ENCODE measurements around the gene CNTNAP2. TPM values are rescaled to one million over a fixed set of nuclear protein-coding genes. Genes with fewer than 3 reads are reported as not detected.
"Not testable (repeated sequence)": the region's sequence is repeated elsewhere in the genome, so short reads cannot be mapped to it uniquely, and the experiment has no call there.

The CNTNAP2 gene
- total RNA-seq, 1 donor, result 0.54 TPM

DNA sequence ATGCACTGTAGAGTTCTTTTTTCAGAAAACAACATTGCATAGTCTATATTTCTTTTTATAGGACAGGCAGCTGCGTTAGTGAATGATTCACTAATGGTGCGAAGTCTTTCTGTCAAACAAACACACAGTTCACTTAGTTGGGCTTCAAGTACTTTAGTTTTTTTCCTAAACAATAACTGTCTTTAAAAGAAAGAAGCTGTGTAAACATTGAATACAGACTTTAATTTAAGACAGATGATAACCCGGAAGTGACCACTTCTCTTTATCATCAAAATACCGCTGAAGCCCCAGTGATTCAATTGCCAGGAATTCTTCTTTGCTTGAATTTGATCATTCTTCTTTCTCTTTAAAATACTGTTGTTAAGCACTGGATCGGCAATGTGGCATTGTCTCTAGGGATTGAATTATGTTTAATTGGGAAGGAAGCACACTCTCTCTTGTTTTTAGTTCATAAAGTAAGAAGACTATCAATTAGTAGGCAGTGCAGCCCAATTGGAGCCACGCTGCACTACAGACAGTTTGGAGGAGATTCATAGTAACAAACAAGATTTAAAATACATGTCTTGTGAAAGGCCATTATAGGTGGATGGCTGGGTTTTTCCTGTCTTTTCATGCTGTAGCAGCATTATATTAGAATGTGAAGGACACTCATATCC, 30.4 kb downstream of the CNTNAP2 start:
- no peak for DNase-seq (ENCODE audit: low read depth in 2 of 3, low spot score in 2 of 3)

DNA sequence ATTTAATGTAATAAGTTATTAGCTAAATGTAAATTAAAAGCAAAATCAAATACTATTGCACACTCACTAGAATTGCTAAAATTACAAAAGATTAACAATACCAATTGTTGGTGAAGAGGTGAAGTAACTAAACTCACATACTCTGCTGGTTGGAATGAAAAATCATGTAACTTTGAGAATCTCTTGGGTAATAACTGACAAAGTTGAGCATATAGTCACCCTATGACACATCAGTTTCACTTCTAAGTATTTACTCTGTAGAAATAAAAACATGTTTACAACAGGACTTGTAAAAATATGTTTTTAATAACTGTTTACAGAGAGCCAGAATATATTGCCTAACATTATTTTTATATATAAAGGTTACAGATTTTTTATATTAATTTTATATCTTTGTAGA, 33.6 kb downstream of the CNTNAP2 start:
- no peak for DNase-seq (ENCODE audit: low read depth in 2 of 3, low spot score in 2 of 3)

- DNase-seq (ENCODE audit: low read depth in 2 of 3, low spot score in 2 of 3), result no peak
Measured at GRCh38 chr7:146172112-146172511, 55.5 kb downstream of the CNTNAP2 start.

- DNase-seq (ENCODE audit: low read depth in 2 of 3, low spot score in 2 of 3), result no peak
Measured at GRCh38 chr7:146175716-146176115, 59.1 kb downstream of the CNTNAP2 start.

- no peak for DNase-seq (ENCODE audit: low read depth in 2 of 3, low spot score in 2 of 3)
Measured at GRCh38 chr7:146176860-146177259, 60.3 kb downstream of the CNTNAP2 start.

GRCh38 chr7:146177301-146177700, 60.7 kb downstream of the CNTNAP2 start:
- no peak for DNase-seq (ENCODE audit: low read depth in 2 of 3, low spot score in 2 of 3)

DNA sequence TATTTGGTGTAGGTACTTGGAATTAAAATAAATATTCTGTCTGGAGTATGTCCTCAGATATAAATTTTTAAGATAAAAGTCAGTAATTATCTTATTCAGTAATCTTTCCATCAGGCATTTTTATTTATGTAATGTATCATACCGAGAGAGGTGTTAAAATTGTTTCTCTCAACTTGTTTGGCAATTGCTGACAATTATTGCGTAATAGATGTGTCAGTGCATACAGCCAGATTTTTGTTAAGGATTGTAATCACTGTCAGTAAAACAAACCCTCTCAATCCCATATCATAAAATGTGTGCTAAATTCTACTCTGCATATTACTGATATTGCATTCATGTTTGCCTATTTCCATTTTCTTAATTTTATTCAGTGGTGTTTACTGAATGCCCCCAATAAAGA, 69.2 kb downstream of the CNTNAP2 start:
- no peak for DNase-seq (ENCODE audit: low read depth in 2 of 3, low spot score in 2 of 3)

DNA sequence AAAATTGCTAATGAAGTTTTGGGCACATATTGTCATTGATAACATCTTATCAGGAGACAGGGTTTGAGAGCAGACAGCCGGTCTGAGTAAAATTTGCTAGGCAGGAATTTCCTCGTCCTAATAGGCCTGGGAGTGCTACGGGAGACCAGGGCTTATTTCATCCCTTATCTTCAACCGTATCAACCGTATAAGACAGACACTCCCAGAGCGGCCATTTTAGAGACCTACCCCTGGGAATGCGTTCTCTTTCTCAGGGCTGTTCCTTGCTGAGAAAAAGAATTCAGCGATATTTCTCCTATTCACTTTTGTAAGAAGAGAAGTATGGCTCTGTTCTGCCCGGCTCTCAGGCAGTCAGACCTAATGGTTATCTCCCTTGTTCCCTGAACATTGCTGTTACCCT, 74.8 kb downstream of the CNTNAP2 start:
- DNase-seq (ENCODE audit: low read depth in 2 of 3, low spot score in 2 of 3), result not testable (repeated sequence)

DNA sequence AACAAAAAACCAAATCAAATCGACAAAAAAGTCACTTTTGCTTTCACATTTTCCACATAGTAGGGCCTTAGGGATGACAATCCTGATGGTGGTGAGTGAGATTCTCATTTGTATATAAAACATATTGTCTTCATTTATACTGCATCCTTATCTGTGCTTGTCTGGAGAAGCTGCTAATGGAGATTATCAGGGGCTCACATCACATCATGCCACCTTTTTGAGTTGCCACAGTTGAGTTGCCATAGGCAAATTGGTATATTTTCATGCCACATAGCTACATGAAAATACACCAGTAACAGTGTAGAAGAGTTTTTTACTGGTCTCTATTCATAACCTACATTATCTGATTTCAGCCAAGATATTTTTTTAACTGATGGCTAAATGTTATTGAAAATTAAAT, 85.3 kb downstream of the CNTNAP2 start:
- DNase-seq (ENCODE audit: low read depth in 2 of 3, low spot score in 2 of 3), result no peak

DNA sequence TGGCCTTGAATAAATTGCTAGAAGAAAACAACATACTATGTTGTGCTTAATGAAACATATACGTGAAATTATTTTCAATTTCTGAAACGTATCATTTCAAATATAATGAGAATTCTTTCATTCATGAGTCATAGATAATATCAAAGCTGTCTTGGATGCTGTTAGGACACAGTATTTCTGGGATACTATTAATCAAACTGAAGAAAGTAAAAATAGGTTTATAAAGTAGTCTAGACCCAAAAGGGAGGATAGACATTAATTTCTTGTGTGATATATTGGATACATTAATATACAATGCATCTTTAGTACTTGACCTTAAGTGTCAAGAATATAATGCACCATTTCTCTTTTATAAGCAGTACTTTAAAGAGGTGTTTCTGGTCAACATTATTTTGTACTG, 89.7 kb downstream of the CNTNAP2 start:
- DNase-seq (ENCODE audit: low read depth in 2 of 3, low spot score in 2 of 3), result no peak

- no peak for DNase-seq (ENCODE audit: low read depth in 2 of 3, low spot score in 2 of 3)
Measured at GRCh38 chr7:146208492-146208891, 91.9 kb downstream of the CNTNAP2 start.

DNA sequence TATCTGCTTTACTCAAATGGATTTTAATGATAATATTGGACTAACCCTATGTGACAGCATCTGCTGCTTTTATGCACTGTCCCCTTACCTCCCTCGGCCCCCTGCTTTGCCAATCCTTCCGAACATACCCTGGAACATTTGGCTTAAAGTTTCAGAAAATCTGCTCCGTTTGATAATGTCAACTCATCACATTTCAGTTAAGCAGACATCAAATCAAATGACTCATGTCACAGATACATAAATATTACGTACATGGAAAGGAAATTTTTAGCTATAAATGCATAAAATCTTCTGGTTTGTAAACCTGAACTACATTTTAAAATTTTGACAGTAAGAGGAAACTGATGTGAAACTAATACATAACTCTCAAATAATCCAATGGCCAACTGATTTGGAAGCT, 98.2 kb downstream of the CNTNAP2 start:
- no peak for DNase-seq (ENCODE audit: low read depth in 2 of 3, low spot score in 2 of 3)

- no peak for DNase-seq (ENCODE audit: low read depth in 2 of 3, low spot score in 2 of 3)
Measured at GRCh38 chr7:146216396-146217041, 99.9 kb downstream of the CNTNAP2 start.

- no peak for DNase-seq (ENCODE audit: low read depth in 2 of 3, low spot score in 2 of 3)
Measured at GRCh38 chr7:146223851-146224250, 107.2 kb downstream of the CNTNAP2 start.

- no peak for DNase-seq (ENCODE audit: low read depth in 2 of 3, low spot score in 2 of 3)
Measured at GRCh38 chr7:146232604-146233003, 116.0 kb downstream of the CNTNAP2 start.

DNA sequence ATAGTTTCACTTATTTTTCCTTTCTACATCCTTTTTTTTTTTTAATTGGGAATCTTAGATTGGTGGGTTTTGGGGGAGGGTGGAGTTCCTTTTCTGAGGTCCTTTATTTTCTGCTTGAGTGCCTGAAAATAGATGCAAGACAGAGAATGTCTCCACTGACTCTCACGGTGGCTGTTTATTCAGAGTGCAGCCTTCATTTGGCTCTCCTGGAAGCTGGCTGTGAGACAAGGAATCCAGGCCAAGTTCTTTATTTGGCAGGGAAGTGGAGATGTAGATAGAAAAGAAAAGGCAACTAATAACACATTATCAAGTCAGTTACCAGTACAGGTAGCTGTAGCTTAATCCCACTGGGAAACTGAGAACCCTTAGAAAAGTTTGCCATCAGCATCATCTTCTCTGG, 118.6 kb downstream of the CNTNAP2 start:
- no peak for DNase-seq (ENCODE audit: low read depth in 2 of 3, low spot score in 2 of 3)

DNA sequence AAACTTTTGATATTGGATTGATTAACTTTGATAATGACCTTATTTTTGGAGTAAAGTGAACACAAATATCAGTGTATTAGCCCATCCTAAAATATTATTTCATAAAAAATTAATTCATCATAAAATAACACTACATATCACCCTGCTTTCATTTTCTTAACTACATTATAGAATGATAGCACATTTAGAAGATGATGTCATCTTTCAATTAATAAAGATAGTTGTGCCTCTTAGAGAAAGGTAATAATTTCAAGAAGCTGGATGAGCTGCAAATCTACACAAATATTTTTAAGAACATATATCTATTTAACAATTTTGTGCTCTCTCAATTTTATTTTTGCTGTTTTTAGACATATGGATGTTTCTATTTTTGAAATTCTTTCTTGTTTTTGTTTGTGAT, 126.1 kb downstream of the CNTNAP2 start:
- DNase-seq (ENCODE audit: low read depth in 2 of 3, low spot score in 2 of 3), result no peak

DNA sequence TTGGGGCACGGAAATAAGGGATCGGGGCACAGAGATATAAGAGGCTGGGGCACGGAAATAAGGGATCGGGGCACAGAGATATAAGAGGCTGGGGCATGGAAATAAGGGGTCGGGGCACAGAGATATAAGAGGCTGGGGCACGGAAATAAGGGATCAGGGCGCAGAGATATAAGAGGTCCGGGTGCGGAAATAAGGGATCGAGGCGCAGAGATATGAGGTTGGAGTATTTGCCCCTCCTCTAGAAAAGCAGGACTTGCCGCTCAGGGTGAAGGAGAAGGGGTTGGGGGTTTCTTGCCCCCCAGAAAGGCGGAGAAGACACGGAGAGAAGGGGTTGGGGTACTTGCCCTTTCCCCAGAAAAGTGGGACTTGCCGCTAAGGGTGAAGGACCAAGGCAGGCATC, 131.4 kb downstream of the CNTNAP2 start:
- not testable (repeated sequence) for DNase-seq (ENCODE audit: low read depth in 2 of 3, low spot score in 2 of 3)

GRCh38 chr7:146248744-146249143, 132.1 kb downstream of the CNTNAP2 start:
- DNase-seq (ENCODE audit: low read depth in 2 of 3, low spot score in 2 of 3), result not testable (repeated sequence)

DNA sequence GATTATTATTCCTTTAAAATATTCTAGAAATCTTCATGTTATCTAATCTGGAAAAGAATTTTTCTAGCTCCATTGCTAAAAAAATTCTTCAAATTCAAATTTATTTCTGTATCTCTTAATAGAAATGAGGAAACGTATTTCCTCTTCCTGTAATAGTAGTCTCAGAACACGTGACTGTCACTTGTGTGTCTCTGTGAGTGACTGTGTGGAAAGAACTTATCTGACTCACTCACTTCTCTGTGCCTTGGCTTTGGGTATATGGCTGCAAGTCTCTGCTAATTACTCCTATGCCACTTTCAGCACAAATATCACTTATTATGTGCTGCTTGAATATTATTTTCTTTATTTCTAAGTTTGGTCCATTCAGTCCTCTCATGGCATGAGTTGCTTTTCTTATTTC, 132.7 kb downstream of the CNTNAP2 start:
- no peak for DNase-seq (ENCODE audit: low read depth in 2 of 3, low spot score in 2 of 3)

DNA sequence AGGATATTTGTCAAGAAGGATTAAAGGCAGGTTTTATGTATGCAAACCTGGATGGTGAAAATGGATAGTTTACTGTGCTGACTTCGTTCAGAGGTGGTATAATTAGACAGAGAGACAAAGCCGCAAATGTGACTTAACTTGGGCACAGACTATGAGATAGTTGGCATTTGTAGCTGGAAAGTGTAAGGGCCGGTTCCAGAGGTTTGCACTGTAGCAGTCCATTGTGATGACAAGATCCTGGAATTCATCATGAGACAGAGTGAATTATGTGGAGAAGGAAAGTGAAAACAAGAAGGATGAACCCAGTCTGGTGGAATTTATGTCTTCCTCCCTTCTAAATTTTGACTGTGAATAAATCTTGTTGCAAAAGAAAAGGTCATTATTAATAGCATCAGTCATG, 139.0 kb downstream of the CNTNAP2 start:
- no peak for DNase-seq (ENCODE audit: low read depth in 2 of 3, low spot score in 2 of 3)

DNA sequence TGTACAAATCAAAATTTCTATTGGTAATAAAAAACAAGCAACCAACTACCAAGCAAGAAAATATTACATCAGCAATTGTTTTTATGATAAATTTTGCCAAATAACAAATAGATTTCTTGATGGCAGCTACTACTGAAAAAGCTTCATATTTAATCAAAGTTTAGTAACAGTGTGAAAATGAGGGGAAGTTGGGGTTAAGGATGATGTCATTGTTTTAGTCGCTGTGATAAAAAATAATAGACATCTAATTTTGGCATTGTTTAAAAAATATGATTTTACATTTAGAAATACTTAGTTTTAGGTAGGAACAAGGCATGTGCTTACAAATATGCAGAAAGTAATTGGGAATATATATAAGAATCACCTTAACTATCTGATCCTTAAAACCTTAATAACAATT, 145.9 kb downstream of the CNTNAP2 start:
- DNase-seq (ENCODE audit: low read depth in 2 of 3, low spot score in 2 of 3), result no peak

- no peak for DNase-seq (ENCODE audit: low read depth in 2 of 3, low spot score in 2 of 3)
Measured at GRCh38 chr7:146276888-146277287, 160.3 kb downstream of the CNTNAP2 start.

Data from hematopoietic multipotent progenitor cell (in vitro differentiated cells).